ENCODE results near the gene TTLL1. TPM values are rescaled to one million over a fixed set of nuclear protein-coding genes. Genes with fewer than 3 reads are reported as not detected.

TTLL1 gene
- total RNA-seq, 1 experiment from 2014 or later, result 4.3 TPM

DNA sequence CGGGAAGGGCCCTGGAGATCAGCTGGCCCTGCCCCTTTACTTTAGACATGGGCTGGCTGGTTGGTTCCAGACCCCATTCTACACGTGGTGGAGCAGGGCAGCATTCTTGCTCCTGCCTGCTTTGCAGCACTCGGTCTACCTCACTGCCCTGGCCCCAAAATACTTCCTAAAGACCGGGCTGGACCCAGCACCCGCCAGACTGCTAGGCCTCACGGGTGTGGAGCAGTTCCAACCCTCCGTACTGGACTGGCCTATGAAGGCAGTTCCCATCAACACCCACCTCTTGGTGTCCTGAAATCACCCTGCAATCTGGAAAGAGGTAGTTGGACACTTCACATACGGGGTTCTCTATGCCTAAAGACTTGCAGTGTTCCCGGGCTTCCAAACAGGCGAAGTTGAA is 47.6 kb upstream of the TTLL1 start:
- H3K79me2 ChIP-seq (ENCODE audit: insufficient read depth, low read length), result peaks cover 62% of the 10 kb centered on the region
- H3K9me3 ChIP-seq (ENCODE audit: control insufficient read depth in 1 of 2, insufficient read depth in 1 of 2, low read depth in 1 of 2, low read length in 2 of 2), result no peaks in the 10 kb centered on the region; a peak in 1 of 4 replicates
- DNase-seq (ENCODE audit: low read depth, low spot score), result no peak
- peaks cover 53 to 64% of the 10 kb centered on the region in 2 experiments for H3K36me3 ChIP-seq (ENCODE audit: control insufficient read depth in 1 of 2, insufficient read depth in 2 of 2, low read length in 2 of 2)
- intact Hi-C loops (cut with micrococcal nuclease), result no loop called here
- BruUV-seq (replicated peaks), result no TSS peak
- no peak overlapping the region for H3K27ac ChIP-seq (ENCODE audit: low read depth, low read length)
- no peak overlapping the region for H3K4me2 ChIP-seq (ENCODE audit: low read length)
- H2AFZ ChIP-seq (ENCODE audit: low read depth, low read length, poor library complexity, severe bottlenecking), result no peak overlapping the region
- H3K4me1 ChIP-seq (ENCODE audit: control insufficient read depth in 1 of 2, insufficient read depth in 2 of 2, low read length in 2 of 2), result peaks cover 1 to 3% of the 10 kb centered on the region in 2 experiments; a peak in 2 of 4 replicates
- no peak overlapping the region for H3K4me3 ChIP-seq (replicated peaks in 1 of 2; ENCODE audit: low read depth in 1 of 2, low read length in 2 of 2)
- ChIA-PET POLR2A (interaction anchor here (0.6 to 0.7 kb wide), 2 partner anchors 9 to 113 kb away, joined by 3 read pairs; no protein-coding TSS in a partner anchor), CTCF (interaction anchor here (1.0 to 1.7 kb wide), 2 partner anchors 10 to 14 kb away, joined by 3 to 10 read pairs; partner anchors contain the start of gene TSPO), RAD21 (ENCODE audit: low non-redundant PET in 1 of 2, low total read pairs in 2 of 2, uncharacterized antibody in 2 of 2, unreplicated experiment in 2 of 2) (interaction anchor here in 1 of 2 experiments (0.5 kb wide), 1 partner anchor 10 kb away, joined by 4 read pairs; no protein-coding TSS in a partner anchor)
- no peak for TF ChIP-seq CBX3 (IDR thresholded peaks at IDR 0.05; ENCODE audit: low read depth)
- no peak for TF ChIP-seq ZNF274 (IDR thresholded peaks at IDR 0.05; ENCODE audit: low read depth, low read length)
- H3K9ac ChIP-seq (ENCODE audit: low read length), result no peak overlapping the region
- no peaks in the 10 kb centered on the region for H4K20me1 ChIP-seq (ENCODE audit: insufficient read depth)
- no peaks in the 10 kb centered on the region for H3K27me3 ChIP-seq (ENCODE audit: insufficient read depth, low read length)
- no peaks in the 10 kb centered on the region for H3K9me2 ChIP-seq (ENCODE audit: insufficient read depth)
- ATAC-seq, result no peak

DNA sequence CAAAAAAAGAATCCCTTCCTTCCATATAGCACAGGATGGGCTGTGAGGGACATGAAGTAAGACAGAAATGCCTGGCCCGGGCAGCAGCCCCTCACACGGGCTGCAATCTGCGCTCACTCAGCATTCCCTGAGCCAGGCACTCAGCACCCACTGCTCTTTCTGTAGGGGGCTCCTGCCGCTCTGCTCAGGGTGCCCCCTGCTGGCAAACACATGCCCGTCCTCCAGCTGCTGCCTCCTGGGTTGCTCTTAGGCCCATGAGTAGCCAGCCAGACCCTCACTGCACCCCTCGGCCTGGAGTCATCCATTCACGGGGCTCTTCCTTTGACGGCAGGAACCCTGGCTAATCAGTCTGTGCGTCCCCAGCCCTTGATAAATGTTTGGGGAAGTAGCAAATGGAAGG is 47.1 kb upstream of the TTLL1 start:
- H3K27ac ChIP-seq (ENCODE audit: low read depth, low read length), result no peak overlapping the region
- intact Hi-C loops (cut with micrococcal nuclease), result no loop called here
- no peaks in the 10 kb centered on the region for H3K27me3 ChIP-seq (ENCODE audit: insufficient read depth, low read length)
- no peak overlapping the region for H2AFZ ChIP-seq (ENCODE audit: low read depth, low read length, poor library complexity, severe bottlenecking)
- H3K9me3 ChIP-seq (ENCODE audit: control insufficient read depth in 1 of 2, insufficient read depth in 1 of 2, low read depth in 1 of 2, low read length in 2 of 2), result no peaks in the 10 kb centered on the region; a peak in 1 of 4 replicates
- no peak overlapping the region for H3K4me2 ChIP-seq (ENCODE audit: low read length)
- peaks cover 57% of the 10 kb centered on the region for H3K79me2 ChIP-seq (ENCODE audit: insufficient read depth, low read length)
- no peaks in the 10 kb centered on the region for H3K9me2 ChIP-seq (ENCODE audit: insufficient read depth)
- no peak for DNase-seq (ENCODE audit: low read depth, low spot score)
- no peaks in the 10 kb centered on the region for H3K4me1 ChIP-seq (ENCODE audit: control insufficient read depth in 1 of 2, insufficient read depth in 2 of 2, low read length in 2 of 2)
- ATAC-seq, result peak; percentile 86
- H3K4me3 ChIP-seq (replicated peaks in 1 of 2; ENCODE audit: low read depth in 1 of 2, low read length in 2 of 2), result no peak overlapping the region
- ChIA-PET POLR2A (interaction anchor here (0.7 kb wide), 1 partner anchor 9 kb away, joined by 3 read pairs; no protein-coding TSS in a partner anchor), RAD21 (ENCODE audit: low non-redundant PET in 1 of 2, low total read pairs in 2 of 2, uncharacterized antibody in 2 of 2, unreplicated experiment in 2 of 2) (interaction anchor here in 1 of 2 experiments (0.5 kb wide), 1 partner anchor 10 kb away, joined by 4 read pairs; no protein-coding TSS in a partner anchor), CTCF (interaction anchor here (1.0 to 1.7 kb wide), 2 partner anchors 9 to 15 kb away, joined by 3 to 10 read pairs; partner anchors contain the start of gene TSPO)
- H3K36me3 ChIP-seq (ENCODE audit: control insufficient read depth in 1 of 2, insufficient read depth in 2 of 2, low read length in 2 of 2), result peaks cover 56 to 68% of the 10 kb centered on the region in 2 experiments
- no peak overlapping the region for H3K9ac ChIP-seq (ENCODE audit: low read length)
- no peak for TF ChIP-seq EZH2phosphoT487 (IDR thresholded peaks at IDR 0.05; ENCODE audit: borderline replicate concordance)
- TF ChIP-seq RAD21 (IDR thresholded peaks at IDR 0.05; ENCODE audit: low read depth), result peak; percentile 60
- TF ChIP-seq SIN3A (IDR thresholded peaks at IDR 0.05; ENCODE audit: low read depth), result no peak
- TF ChIP-seq, protein P1, sequence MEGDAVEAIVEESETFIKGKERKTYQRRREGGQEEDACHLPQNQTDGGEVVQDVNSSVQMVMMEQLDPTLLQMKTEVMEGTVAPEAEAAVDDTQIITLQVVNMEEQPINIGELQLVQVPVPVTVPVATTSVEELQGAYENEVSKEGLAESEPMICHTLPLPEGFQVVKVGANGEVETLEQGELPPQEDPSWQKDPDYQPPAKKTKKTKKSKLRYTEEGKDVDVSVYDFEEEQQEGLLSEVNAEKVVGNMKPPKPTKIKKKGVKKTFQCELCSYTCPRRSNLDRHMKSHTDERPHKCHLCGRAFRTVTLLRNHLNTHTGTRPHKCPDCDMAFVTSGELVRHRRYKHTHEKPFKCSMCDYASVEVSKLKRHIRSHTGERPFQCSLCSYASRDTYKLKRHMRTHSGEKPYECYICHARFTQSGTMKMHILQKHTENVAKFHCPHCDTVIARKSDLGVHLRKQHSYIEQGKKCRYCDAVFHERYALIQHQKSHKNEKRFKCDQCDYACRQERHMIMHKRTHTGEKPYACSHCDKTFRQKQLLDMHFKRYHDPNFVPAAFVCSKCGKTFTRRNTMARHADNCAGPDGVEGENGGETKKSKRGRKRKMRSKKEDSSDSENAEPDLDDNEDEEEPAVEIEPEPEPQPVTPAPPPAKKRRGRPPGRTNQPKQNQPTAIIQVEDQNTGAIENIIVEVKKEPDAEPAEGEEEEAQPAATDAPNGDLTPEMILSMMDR (IDR thresholded peaks at IDR 0.05 in 2 of 3, conservative IDR thresholded peaks at IDR 0.05 in 1 of 3; ENCODE audit: borderline replicate concordance in 1 of 3, insufficient read depth in 1 of 3, low read depth in 2 of 3, low read length in 2 of 3), result peak; percentile 64 to 86 (median 71); a peak in 5 of 6 replicates
- TF ChIP-seq POLR2AphosphoS5 (IDR thresholded peaks at IDR 0.05; ENCODE audit: low read depth, low read length), result no peak
- no peak for TF ChIP-seq EZH2 (IDR thresholded peaks at IDR 0.05)
- H4K20me1 ChIP-seq (ENCODE audit: insufficient read depth), result no peaks in the 10 kb centered on the region
- BruUV-seq (replicated peaks), result no TSS peak
